GM23338 (cell line): ENCODE measurements around the gene CRISPLD2. TPM values are rescaled to one million over a fixed set of nuclear protein-coding genes. Genes with fewer than 3 reads are reported as not detected.

Experiments used
- ATAC-seq: fragments of 200-7000 bp; cut with Tn5 transposase; 3 replicates; pipeline ENCODE4 v1.9.1; 2020
- DNase-seq: peaks from one replicate; pipeline ENCODE4 v3.0.0-alpha.2; 2015; ENCODE audit warnings: low spot score
- H2AFZ ChIP-seq: fragments of 200-600 bp; sonication (generic); 2 replicates; pipeline ENCODE4 v1.8.0; 2016; ENCODE audit warnings: antibody characterized with exemption, mild to moderate bottlenecking, moderate library complexity
- H3F3A ChIP-seq: fragments of 200-600 bp; sonication (generic); replicated peaks from 2 replicates; pipeline ENCODE4 v1.8.0; 2017; ENCODE audit warnings: antibody characterized with exemption, mixed run types, low read depth
- H3K27ac ChIP-seq: fragments of 200-600 bp; sonication (generic); 2 replicates; pipeline ENCODE4 v1.6.1; 2016; ENCODE audit warnings: low read depth
- H3K27me3 ChIP-seq: fragments of 200-600 bp; sonication (generic); 2 replicates; pipeline ENCODE4 v1.8.0; 2016; ENCODE audit warnings: mild to moderate bottlenecking, mixed run types, moderate library complexity; ENCODE audit not compliant: insufficient read depth
- H3K36me3 ChIP-seq: fragments of 200-600 bp; sonication (generic); 2 replicates; pipeline ENCODE4 v1.8.0; 2016; ENCODE audit warnings: mild to moderate bottlenecking; ENCODE audit not compliant: insufficient read depth
- H3K4me1 ChIP-seq: fragments of 200-600 bp; sonication (generic); 2 replicates; pipeline ENCODE4 v1.8.0; 2016; ENCODE audit warnings: mild to moderate bottlenecking, moderate library complexity; ENCODE audit not compliant: insufficient read depth
- H3K4me2 ChIP-seq: fragments of 200-600 bp; sonication (generic); 2 replicates; pipeline ENCODE4 v1.7.1; 2017; ENCODE audit warnings: mixed run types
- H3K4me3 ChIP-seq: fragments of 200-600 bp; sonication (generic); 2 replicates; pipeline ENCODE4 v1.6.1; 2016; ENCODE audit warnings: mixed run types
- H3K79me2 ChIP-seq: fragments of 200-600 bp; sonication (generic); replicated peaks from 2 replicates; pipeline ENCODE4 v1.8.0; 2017; ENCODE audit warnings: mild to moderate bottlenecking; ENCODE audit not compliant: insufficient read depth
- H3K9me2 ChIP-seq: fragments of 200-600 bp; sonication (generic); 2 replicates; pipeline ENCODE4 v1.8.0; 2017; ENCODE audit not compliant: insufficient read depth
- H4K20me1 ChIP-seq: fragments of 200-600 bp; sonication (generic); replicated peaks from 2 replicates; pipeline ENCODE4 v1.8.0; 2017; ENCODE audit warnings: mild to moderate bottlenecking; ENCODE audit not compliant: insufficient read depth
- H3K27ac Mint-ChIP-seq: 2 replicates; pipeline ENCODE4 v1.8.0; 2020; ENCODE audit warnings: inconsistent platforms, mild to moderate bottlenecking, moderate library complexity, mixed read lengths
- H3K27me3 Mint-ChIP-seq: 3 replicates; pipeline ENCODE4 v1.8.0; 2022; ENCODE audit warnings: low read depth, mild to moderate bottlenecking, moderate library complexity, mixed read lengths, inconsistent platforms; ENCODE audit not compliant: insufficient read depth, poor library complexity
- H3K36me3 Mint-ChIP-seq: 3 replicates; pipeline ENCODE4 v1.8.0; 2021; ENCODE audit warnings: low read depth, mild to moderate bottlenecking, inconsistent platforms, moderate library complexity, mixed read lengths
- H3K4me1 Mint-ChIP-seq: 3 replicates; pipeline ENCODE4 v1.8.0; 2020; ENCODE audit warnings: mild to moderate bottlenecking, inconsistent platforms, mixed read lengths
- H3K4me3 Mint-ChIP-seq: 3 replicates; pipeline ENCODE4 v1.8.0; 2021; ENCODE audit warnings: moderate library complexity, mild to moderate bottlenecking, inconsistent platforms, mixed read lengths
- H3K9me3 Mint-ChIP-seq: 3 replicates; pipeline ENCODE4 v1.8.0; 2020; ENCODE audit warnings: moderate library complexity, mild to moderate bottlenecking, inconsistent platforms, mixed read lengths
- EZH2phosphoT487 ChIP-seq: fragments of 200-600 bp; sonication (generic); IDR thresholded peaks from one replicate; pipeline ENCODE4 v1.8.1; 2018; ENCODE audit warnings: antibody characterized with exemption; ENCODE audit not compliant: unreplicated experiment
- JUNB ChIP-seq: IDR thresholded peaks from one replicate; pipeline ENCODE4 v1.6.1; 2016; ENCODE audit warnings: antibody characterized with exemption; ENCODE audit not compliant: unreplicated experiment
- ZNF114 ChIP-seq: fragments of 250-450 bp; sonication (Bioruptor Pico); IDR thresholded peaks from 2 replicates; pipeline ENCODE4 v1.5.0; 2020; ENCODE audit warnings: mild to moderate bottlenecking, moderate library complexity
- ZNF331 ChIP-seq: fragments of 250-450 bp; sonication (Bioruptor Pico); IDR thresholded peaks from 2 replicates; pipeline ENCODE4 v1.5.0; 2020; ENCODE audit warnings: low read depth, mild to moderate bottlenecking, moderate library complexity
- polyA plus RNA-seq: library from polyadenylated mRNA; unstranded; fragments of >200 nt; fragmentation: Nextera tagmentation; extraction: Ambion mirVana; gene quantifications from 2 replicates; pipeline ENCODE4 v1.2.1, GENCODE V29; 2016
- total RNA-seq: library from RNA; depleted of rRNA; stranded (reverse); fragments of >200 nt; shearing (Covaris generic); gene quantifications from 2 replicates; pipeline ENCODE4 v1.2.3, GENCODE V29; 2014
- TF ChIP-seq, protein P1 (sequence below): fragments of 250-450 bp; sonication (Bioruptor Pico); IDR thresholded peaks from 2 replicates; pipeline ENCODE4 v1.5.0; 2020; ENCODE audit warnings: mild to moderate bottlenecking, moderate library complexity
- TF ChIP-seq, protein P2 (sequence below): IDR thresholded peaks from one replicate; pipeline ENCODE4 v1.6.1; 2018; ENCODE audit warnings: antibody characterized with exemption; ENCODE audit not compliant: unreplicated experiment

Gene CRISPLD2
- total and polyA plus RNA-seq, 2 experiments from 2014 or later = 2.6 to 8.3 TPM

DNA sequence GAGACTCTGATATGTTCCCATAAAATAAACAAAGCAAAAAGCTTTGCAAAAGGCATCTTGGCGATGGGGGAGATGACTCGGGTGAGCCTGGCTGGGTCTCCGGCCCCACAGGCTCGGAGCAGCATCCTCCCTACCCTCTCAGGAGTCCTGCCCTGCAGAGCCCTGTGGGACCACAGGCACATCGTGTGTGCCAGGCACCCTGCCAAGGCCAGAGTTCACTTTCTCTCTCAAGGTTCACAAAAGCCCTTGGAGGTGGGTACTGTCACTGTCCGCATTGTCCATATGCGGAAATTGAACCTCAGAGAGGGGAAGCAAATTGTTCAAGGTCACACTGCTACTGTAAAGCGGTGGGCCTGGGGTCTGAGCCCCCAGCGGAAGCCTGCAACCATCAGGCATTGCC, 48.5 kb downstream of the CRISPLD2 start (continued):
- TF ChIP-seq, protein P1, sequence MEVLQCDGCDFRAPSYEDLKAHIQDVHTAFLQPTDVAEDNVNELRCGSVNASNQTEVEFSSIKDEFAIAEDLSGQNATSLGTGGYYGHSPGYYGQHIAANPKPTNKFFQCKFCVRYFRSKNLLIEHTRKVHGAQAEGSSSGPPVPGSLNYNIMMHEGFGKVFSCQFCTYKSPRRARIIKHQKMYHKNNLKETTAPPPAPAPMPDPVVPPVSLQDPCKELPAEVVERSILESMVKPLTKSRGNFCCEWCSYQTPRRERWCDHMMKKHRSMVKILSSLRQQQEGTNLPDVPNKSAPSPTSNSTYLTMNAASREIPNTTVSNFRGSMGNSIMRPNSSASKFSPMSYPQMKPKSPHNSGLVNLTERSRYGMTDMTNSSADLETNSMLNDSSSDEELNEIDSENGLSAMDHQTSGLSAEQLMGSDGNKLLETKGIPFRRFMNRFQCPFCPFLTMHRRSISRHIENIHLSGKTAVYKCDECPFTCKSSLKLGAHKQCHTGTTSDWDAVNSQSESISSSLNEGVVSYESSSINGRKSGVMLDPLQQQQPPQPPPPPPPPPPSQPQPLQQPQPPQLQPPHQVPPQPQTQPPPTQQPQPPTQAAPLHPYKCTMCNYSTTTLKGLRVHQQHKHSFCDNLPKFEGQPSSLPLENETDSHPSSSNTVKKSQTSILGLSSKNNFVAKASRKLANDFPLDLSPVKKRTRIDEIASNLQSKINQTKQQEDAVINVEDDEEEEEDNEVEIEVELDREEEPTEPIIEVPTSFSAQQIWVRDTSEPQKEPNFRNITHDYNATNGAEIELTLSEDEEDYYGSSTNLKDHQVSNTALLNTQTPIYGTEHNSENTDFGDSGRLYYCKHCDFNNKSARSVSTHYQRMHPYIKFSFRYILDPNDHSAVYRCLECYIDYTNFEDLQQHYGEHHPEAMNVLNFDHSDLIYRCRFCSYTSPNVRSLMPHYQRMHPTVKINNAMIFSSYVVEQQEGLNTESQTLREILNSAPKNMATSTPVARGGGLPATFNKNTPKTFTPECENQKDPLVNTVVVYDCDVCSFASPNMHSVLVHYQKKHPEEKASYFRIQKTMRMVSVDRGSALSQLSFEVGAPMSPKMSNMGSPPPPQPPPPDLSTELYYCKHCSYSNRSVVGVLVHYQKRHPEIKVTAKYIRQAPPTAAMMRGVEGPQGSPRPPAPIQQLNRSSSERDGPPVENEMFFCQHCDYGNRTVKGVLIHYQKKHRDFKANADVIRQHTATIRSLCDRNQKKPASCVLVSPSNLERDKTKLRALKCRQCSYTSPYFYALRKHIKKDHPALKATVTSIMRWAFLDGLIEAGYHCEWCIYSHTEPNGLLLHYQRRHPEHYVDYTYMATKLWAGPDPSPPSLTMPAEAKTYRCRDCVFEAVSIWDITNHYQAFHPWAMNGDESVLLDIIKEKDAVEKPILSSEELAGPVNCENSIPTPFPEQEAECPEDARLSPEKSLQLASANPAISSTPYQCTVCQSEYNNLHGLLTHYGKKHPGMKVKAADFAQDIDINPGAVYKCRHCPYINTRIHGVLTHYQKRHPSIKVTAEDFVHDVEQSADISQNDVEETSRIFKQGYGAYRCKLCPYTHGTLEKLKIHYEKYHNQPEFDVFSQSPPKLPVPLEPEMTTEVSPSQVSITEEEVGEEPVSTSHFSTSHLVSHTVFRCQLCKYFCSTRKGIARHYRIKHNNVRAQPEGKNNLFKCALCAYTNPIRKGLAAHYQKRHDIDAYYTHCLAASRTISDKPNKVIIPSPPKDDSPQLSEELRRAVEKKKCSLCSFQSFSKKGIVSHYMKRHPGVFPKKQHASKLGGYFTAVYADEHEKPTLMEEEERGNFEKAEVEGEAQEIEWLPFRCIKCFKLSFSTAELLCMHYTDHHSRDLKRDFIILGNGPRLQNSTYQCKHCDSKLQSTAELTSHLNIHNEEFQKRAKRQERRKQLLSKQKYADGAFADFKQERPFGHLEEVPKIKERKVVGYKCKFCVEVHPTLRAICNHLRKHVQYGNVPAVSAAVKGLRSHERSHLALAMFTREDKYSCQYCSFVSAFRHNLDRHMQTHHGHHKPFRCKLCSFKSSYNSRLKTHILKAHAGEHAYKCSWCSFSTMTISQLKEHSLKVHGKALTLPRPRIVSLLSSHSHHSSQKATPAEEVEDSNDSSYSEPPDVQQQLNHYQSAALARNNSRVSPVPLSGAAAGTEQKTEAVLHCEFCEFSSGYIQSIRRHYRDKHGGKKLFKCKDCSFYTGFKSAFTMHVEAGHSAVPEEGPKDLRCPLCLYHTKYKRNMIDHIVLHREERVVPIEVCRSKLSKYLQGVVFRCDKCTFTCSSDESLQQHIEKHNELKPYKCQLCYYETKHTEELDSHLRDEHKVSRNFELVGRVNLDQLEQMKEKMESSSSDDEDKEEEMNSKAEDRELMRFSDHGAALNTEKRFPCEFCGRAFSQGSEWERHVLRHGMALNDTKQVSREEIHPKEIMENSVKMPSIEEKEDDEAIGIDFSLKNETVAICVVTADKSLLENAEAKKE (CRISPR knock-in tag) = no peak

DNA sequence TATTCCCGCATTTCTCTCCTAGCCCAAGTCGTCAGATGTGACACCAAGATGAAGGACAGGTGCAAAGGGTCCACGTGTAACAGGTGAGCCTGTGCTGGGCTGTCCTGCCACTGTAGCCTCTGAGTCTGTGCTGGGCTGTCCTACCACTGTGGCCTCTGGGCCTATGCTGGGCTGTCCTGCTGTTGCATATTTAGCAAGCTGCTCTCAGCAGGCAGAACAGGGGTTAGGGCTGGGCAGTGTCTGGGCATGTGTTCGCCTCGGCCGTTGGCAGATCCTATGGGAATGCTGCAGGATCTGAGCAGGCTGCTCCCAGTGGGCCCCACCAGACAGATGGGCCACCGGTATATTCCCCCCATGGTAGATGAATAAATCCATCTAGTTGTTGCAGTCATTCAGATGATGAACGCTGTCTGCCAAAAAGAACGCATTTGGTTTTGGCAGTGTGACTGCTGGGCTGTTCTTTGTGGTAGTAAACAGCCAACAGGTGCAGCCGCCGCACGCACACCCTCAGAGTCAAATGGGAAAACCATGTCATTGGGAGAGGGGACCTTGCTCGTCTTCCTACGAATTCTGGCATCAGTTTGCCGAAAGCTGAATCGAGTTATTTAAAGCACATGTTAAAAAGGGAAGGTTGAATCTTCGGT, 49.2 kb downstream of the CRISPLD2 start:
- Mint-ChIP-seq H3K9me3 (no peaks in the 10 kb centered on the region), H3K4me1 (peaks cover 7% of the 10 kb centered on the region), H3K36me3 (no peaks in the 10 kb centered on the region; the same call in 2 of the 3 replicates), H3K4me3 (no peak overlapping the region), H3K27me3 (peaks cover 2% of the 10 kb centered on the region), H3K27ac (no peak overlapping the region)
- Histone ChIP-seq H3K9me2 (no peaks in the 10 kb centered on the region), H3F3A (no peaks in the 10 kb centered on the region), H3K79me2 (no peaks in the 10 kb centered on the region), H3K36me3 (0 out of 2 replicates have a peak, but pooled peaks cover 1% of the 10 kb centered on the region), H2AFZ (no peak overlapping the region), H4K20me1 (no peaks in the 10 kb centered on the region), H3K27me3 (no peaks in the 10 kb centered on the region), H3K4me1 (no peaks in the 10 kb centered on the region), H3K4me3 (no peak overlapping the region), H3K27ac (no peak overlapping the region), H3K4me2 (no peak overlapping the region)
- DNase-seq (no peak), ATAC-seq (no peak)
- TF ChIP-seq ZNF114 (CRISPR knock-in tag) = no peak
- TF ChIP-seq EZH2phosphoT487 = no peak
- no peak for TF ChIP-seq ZNF331
- TF ChIP-seq, protein P2, sequence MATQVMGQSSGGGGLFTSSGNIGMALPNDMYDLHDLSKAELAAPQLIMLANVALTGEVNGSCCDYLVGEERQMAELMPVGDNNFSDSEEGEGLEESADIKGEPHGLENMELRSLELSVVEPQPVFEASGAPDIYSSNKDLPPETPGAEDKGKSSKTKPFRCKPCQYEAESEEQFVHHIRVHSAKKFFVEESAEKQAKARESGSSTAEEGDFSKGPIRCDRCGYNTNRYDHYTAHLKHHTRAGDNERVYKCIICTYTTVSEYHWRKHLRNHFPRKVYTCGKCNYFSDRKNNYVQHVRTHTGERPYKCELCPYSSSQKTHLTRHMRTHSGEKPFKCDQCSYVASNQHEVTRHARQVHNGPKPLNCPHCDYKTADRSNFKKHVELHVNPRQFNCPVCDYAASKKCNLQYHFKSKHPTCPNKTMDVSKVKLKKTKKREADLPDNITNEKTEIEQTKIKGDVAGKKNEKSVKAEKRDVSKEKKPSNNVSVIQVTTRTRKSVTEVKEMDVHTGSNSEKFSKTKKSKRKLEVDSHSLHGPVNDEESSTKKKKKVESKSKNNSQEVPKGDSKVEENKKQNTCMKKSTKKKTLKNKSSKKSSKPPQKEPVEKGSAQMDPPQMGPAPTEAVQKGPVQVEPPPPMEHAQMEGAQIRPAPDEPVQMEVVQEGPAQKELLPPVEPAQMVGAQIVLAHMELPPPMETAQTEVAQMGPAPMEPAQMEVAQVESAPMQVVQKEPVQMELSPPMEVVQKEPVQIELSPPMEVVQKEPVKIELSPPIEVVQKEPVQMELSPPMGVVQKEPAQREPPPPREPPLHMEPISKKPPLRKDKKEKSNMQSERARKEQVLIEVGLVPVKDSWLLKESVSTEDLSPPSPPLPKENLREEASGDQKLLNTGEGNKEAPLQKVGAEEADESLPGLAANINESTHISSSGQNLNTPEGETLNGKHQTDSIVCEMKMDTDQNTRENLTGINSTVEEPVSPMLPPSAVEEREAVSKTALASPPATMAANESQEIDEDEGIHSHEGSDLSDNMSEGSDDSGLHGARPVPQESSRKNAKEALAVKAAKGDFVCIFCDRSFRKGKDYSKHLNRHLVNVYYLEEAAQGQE = no peak
- no peak for TF ChIP-seq JUNB
